ENCODE results near the gene EMP1.

The EMP1 gene

GRCh38 chr12:13210236-13211190 lies 14.0 kb downstream of the EMP1 start:
- DNase-seq (ENCODE audit: low read depth, low spot score), result no peak
- H3K4me3 ChIP-seq (ENCODE audit: low read length), result no peak overlapping the region

GRCh38 chr12:13211191-13211858 lies 14.8 kb downstream of the EMP1 start:
- DNase-seq (ENCODE audit: low read depth, low spot score), result no peak
- no peak overlapping the region for H3K4me3 ChIP-seq (ENCODE audit: low read length)

DNA sequence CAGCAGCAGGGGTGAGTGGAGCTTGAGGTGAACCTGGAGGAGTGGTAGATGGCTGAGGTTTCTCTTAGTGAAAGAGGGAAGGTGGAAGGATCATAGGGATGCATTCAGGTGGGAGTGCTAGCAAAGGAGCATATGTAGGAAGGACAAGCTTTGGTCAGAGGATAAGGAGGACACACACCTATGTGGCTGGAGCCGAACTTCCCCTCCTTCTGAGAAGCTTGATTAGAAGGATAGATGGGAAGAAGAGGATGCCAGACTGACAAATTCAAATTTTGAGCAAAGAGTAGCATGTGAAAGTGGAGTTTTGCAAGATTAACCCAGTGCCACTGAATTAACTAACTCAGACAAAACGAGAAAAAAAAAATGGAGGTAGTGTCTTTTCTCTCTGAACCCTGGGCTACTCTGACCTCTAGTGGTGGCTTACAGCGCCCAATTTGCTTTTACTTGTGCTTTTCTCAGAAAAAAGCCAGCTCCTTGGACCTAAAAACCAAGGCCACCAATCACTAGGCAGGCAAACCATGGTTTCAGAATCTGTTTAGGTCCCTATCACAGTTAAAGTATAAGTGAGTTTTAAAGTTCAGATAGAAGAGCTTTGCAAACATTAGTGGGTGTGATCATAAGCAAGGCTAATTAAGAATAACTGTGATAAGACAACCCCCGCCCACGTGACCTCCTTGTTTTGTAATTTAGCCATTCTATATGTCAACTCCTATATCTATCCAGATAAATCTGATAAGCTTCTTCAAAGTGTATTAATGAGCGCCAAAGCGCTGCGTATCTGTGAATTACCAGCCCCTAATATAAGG lies 15.5 kb downstream of the EMP1 start:
- H3K4me3 ChIP-seq (ENCODE audit: low read length), result no peak overlapping the region
- peak; percentile 70 for DNase-seq (ENCODE audit: low read depth, low spot score)

- H3K4me3 ChIP-seq (ENCODE audit: low read length), result no peak overlapping the region
- DNase-seq (ENCODE audit: low read depth, low spot score), result no peak
These were observed 18.5 kb downstream of the EMP1 start for GRCh38 chr12:13215056-13215455.

DNA sequence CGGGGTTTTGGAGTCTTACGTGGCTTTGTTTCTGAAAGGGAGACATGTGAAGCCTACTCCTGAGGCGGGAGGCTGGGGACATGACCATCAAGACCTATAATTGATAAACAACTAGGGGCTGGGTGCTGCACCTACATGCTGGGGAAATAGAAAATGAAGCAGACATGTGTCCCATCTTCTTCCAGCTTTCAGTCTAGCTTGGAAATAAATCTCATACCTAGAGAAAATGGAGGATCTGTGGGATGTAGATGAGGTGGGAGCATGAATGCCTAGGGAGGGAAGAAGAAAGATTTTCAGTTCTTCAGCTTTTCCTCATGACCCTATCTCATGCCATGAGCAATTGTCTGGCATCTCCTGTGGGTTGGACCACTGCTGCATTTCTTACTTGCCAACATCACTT lies 22.1 kb downstream of the EMP1 start:
- no peak for DNase-seq (ENCODE audit: low read depth, low spot score)

GRCh38 chr12:13219320-13219719 lies 22.8 kb downstream of the EMP1 start:
- no peak for DNase-seq (ENCODE audit: low read depth, low spot score)
- H3K4me3 ChIP-seq (ENCODE audit: low read length), result no peak overlapping the region

More for the DNA sequence above, 22.1 kb downstream of the EMP1 start:
- H3K4me3 ChIP-seq (ENCODE audit: low read length), result no peak overlapping the region

GRCh38 chr12:13220838-13221237 lies 24.3 kb downstream of the EMP1 start:
- H3K4me3 ChIP-seq (ENCODE audit: low read length), result no peak overlapping the region
- DNase-seq (ENCODE audit: low read depth, low spot score), result no peak

- no peak for DNase-seq (ENCODE audit: low read depth, low spot score)
- no peak overlapping the region for H3K4me3 ChIP-seq (ENCODE audit: low read length)
These were observed 25.6 kb downstream of the EMP1 start for GRCh38 chr12:13222076-13222475.

GRCh38 chr12:13223179-13223804 lies 26.8 kb downstream of the EMP1 start:
- no peak for DNase-seq (ENCODE audit: low read depth, low spot score)

GRCh38 chr12:13223941-13224340 lies 27.4 kb downstream of the EMP1 start:
- DNase-seq (ENCODE audit: low read depth, low spot score), result no peak
- no peak overlapping the region for H3K4me3 ChIP-seq (ENCODE audit: low read length)

More at GRCh38 chr12:13223179-13223804, 26.8 kb downstream of the EMP1 start:
- no peak overlapping the region for H3K4me3 ChIP-seq (ENCODE audit: low read length)

DNA sequence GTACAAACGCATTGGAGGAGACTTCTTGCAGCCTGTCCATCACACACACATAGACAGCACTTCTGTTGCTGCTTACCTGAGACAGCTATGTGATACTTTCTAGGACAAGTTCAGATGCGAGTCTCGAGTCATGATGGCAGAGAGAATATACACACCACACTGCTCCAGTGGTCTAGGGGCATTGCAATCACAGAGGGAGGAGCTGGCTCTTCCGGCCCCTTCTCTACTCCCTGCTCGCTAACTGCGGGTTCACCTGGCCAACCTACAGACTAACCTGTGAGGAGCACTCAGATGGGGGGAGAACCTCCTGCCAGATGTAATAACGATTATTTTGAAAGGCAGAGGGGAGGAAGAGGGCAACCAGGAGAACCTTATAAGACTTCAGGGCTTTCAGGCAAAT lies 30.7 kb downstream of the EMP1 start:
- H3K4me3 ChIP-seq (ENCODE audit: low read length), result no peak overlapping the region
- no peak for DNase-seq (ENCODE audit: low read depth, low spot score)

DNA sequence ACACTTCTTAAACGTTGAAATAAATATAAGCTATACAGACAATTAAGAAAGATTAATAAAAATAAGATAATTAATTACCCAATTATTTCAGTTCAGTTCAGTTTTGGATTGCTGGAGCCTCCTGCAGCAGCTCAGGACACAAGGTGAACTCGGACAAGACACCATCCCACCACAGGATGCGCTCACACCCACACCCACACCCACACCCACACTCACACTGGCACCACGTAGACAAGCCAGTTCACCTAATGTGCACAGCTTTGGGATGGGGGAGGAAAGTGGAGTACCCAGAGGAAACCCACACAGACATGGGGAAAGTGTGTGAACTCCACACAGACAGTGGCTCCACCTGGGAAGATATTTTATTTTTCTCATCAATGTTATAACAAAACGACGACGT lies 32.1 kb downstream of the EMP1 start:
- H3K4me3 ChIP-seq (ENCODE audit: low read length), result no peak overlapping the region
- no peak for DNase-seq (ENCODE audit: low read depth, low spot score)

- H3K4me3 ChIP-seq (ENCODE audit: low read length), result no peak overlapping the region
- DNase-seq (ENCODE audit: low read depth, low spot score), result no peak
These were observed 33.0 kb downstream of the EMP1 start for GRCh38 chr12:13229504-13229903.

GRCh38 chr12:13230500-13230899 lies 34.0 kb downstream of the EMP1 start:
- DNase-seq (ENCODE audit: low read depth, low spot score), result no peak
- no peak overlapping the region for H3K4me3 ChIP-seq (ENCODE audit: low read length)

DNA sequence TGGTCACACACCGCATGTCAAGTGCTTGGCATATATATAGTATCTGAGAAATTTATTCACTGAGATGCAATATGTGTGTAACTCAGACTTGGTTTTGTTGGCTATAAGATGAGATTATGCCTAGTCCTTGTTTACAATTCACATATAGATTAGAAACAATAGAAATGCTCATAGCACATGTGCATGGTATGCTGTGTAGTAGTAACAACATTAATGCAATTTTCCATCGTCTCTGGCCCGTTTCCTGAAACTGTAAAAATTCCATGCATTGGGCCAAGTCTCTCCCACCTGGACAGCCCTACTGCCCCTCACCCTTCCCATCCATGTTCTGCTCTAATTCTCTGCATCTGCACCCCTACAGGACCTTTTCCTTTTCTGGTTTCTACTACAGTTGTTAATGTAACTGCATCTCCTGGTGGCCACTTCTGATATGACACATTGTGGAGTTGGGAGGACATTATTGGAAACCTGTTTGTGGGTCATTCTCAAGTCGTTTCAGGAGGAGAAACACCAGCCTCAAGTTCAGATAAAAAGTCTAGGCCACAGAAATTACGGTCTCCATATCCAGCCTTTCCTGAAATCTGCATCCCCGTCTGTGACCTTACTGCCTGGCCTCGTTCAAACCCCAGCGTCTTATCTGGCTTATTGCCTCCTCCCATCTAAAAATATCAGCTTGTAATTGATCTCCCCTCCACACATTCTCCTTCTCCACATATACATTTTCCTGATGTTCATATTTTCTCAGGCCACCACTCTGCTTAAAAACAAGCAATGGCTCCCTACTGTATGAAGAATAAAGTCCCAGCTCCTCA lies 37.5 kb downstream of the EMP1 start:
- no peak overlapping the region for H3K4me3 ChIP-seq (ENCODE audit: low read length)
- peak; percentile 42 for DNase-seq (ENCODE audit: low read depth, low spot score)

DNA sequence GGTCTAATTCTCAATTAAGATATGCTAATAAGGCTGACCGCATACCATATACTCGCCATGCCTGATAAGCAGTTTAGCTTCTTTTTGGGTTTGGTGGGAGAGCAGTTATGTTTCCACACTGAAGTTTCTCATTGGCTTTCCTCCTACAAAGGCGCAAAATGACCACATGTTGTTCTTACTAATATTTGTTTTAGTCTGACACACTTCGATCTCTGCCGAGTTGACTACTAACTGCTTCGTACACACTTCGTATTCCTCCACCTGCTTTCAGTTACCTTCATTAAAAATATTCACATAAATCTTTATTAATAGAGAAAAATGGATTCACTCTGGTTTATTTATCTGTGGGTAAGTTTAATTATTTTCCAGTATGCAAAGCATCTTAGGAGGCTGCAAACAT lies 41.7 kb downstream of the EMP1 start:
- DNase-seq (ENCODE audit: low read depth, low spot score), result no peak

DNA sequence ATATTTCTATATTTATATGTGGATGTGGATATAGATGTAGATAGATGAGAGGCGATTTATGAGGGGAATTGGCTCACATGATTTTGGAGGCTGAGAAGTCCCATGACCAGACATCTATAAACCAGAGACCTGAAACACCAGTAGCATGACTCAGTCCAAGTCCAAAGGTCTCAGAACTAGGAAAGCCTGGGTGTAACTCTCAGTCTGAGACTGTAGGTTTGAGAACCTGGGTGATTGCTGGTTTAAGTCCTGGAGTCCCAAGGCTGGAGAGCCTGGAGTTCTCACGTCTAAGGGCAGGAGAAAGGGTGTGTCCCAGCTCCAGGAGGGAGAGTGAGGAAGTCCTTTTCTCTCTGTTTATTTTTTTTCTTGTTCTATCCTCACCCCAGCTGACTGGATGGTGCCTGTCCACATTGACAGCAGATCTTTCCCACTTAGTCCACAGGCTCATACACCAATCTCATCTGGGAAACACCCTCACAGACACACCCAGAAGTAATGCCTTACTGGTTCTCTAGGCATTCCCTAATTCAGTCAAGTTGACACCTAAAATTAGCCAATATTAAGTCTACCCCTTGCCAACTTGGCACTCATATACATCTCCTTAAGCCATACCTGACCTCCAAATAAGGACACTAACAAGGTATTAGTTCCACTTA lies 45.4 kb downstream of the EMP1 start:
- H3K4me3 ChIP-seq (ENCODE audit: low read length), result no peak overlapping the region
- DNase-seq (ENCODE audit: low read depth, low spot score), result no peak

More for the DNA sequence above, 41.7 kb downstream of the EMP1 start:
- no peak overlapping the region for H3K4me3 ChIP-seq (ENCODE audit: low read length)

- H3K4me3 ChIP-seq (ENCODE audit: low read length), result no peak overlapping the region
- no peak for DNase-seq (ENCODE audit: low read depth, low spot score)
These were observed 46.4 kb downstream of the EMP1 start for GRCh38 chr12:13242936-13243335.

Data from Jurkat, Clone E6-1 (cell line).